ENCODE measurements around the gene SDHC. TPM values are rescaled to one million over a fixed set of nuclear protein-coding genes. Genes with fewer than 3 reads are reported as not detected.

Gene SDHC
- total RNA-seq, 1 experiment from 2014 or later = 192 TPM

DNA sequence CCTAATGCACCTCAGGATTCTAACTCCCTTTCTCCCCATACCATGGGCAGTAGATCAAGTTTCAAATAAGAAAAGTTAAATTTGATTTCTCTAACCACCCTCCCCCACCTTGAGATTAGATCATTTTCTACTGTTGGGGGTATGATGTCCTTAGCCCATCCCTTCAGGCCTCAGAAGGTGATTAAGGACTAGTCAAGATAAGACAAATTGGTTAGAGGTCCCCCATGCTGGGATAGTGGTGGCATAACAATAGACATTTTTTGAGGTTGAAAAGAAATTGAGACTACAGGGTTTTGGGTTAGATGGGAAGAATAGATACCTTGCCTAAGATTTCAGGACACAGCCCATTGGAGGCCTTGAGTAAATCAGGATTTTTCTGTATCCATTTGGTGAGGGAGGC is 51.0 kb downstream of the SDHC start:
- no peak overlapping the region for H3K4me2 ChIP-seq (ENCODE audit: low read length)
- intact Hi-C loops (cut with micrococcal nuclease) = no loop called here
- no peaks in the 10 kb centered on the region for H3K79me2 ChIP-seq (ENCODE audit: insufficient read depth, low read length)
- BruUV-seq (replicated peaks) = no TSS peak
- H3K4me3 ChIP-seq (replicated peaks in 1 of 2; ENCODE audit: low read depth in 1 of 2, low read length in 2 of 2) = no peak overlapping the region
- no peak overlapping the region for H2AFZ ChIP-seq (ENCODE audit: low read depth, low read length, poor library complexity, severe bottlenecking)
- H3K27me3 ChIP-seq (ENCODE audit: insufficient read depth, low read length) = no peaks in the 10 kb centered on the region
- H3K9me3 ChIP-seq (ENCODE audit: control insufficient read depth in 1 of 2, insufficient read depth in 1 of 2, low read depth in 1 of 2, low read length in 2 of 2) = no peaks in the 10 kb centered on the region
- TF ChIP-seq EGR1 (IDR thresholded peaks at IDR 0.05; ENCODE audit: low read depth) (no peak), JUND (IDR thresholded peaks at IDR 0.05) (no peak), SRF (IDR thresholded peaks at IDR 0.05; ENCODE audit: low read depth) (no peak), ATF3 (IDR thresholded peaks at IDR 0.05) (no peak), CTCF (IDR thresholded peaks at IDR 0.05 in 2 of 3, conservative IDR thresholded peaks at IDR 0.05 in 1 of 3; ENCODE audit: borderline replicate concordance in 1 of 3, insufficient read depth in 1 of 3, low read depth in 2 of 3, low read length in 2 of 3) (no peak), FOSL1 (IDR thresholded peaks at IDR 0.05; ENCODE audit: low read depth) (no peak), RAD21 (IDR thresholded peaks at IDR 0.05; ENCODE audit: low read depth) (no peak), EZH2 (IDR thresholded peaks at IDR 0.05) (no peak), SP1 (IDR thresholded peaks at IDR 0.05; ENCODE audit: low read depth) (no peak), ZNF274 (IDR thresholded peaks at IDR 0.05; ENCODE audit: low read depth, low read length) (no peak), ELF1 (IDR thresholded peaks at IDR 0.05; ENCODE audit: borderline replicate concordance, low read depth) (no peak), SIN3A (IDR thresholded peaks at IDR 0.05; ENCODE audit: low read depth) (no peak), ZFX (IDR thresholded peaks at IDR 0.05) (no peak)
- TF ChIP-seq, protein P1, sequence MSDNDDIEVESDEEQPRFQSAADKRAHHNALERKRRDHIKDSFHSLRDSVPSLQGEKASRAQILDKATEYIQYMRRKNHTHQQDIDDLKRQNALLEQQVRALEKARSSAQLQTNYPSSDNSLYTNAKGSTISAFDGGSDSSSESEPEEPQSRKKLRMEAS (IDR thresholded peaks at IDR 0.05) = no peak
- peaks cover 2 to 4% of the 10 kb centered on the region in 2 experiments; a peak in 3 of 4 replicates for H3K4me1 ChIP-seq (ENCODE audit: control insufficient read depth in 1 of 2, insufficient read depth in 2 of 2, low read length in 2 of 2)
- POLR2A ChIA-PET = no interaction called here
- CTCF ChIA-PET = no interaction called here
- no peak for ATAC-seq
- H3K36me3 ChIP-seq (ENCODE audit: control insufficient read depth in 1 of 2, insufficient read depth in 2 of 2, low read length in 2 of 2) = peaks cover 8 to 13% of the 10 kb centered on the region in 2 experiments; a peak in 3 of 4 replicates
- H3K9ac ChIP-seq (ENCODE audit: low read length) = no peak overlapping the region
- no peaks in the 10 kb centered on the region for H3K9me2 ChIP-seq (ENCODE audit: insufficient read depth)
- RAD21 ChIA-PET (ENCODE audit: low non-redundant PET in 1 of 2, low total read pairs in 2 of 2, uncharacterized antibody in 2 of 2, unreplicated experiment in 2 of 2) = no interaction called here
- DNase-seq (ENCODE audit: low read depth, low spot score) = no peak
- H3K27ac ChIP-seq (ENCODE audit: low read depth, low read length) = no peak overlapping the region
- no peaks in the 10 kb centered on the region for H4K20me1 ChIP-seq (ENCODE audit: insufficient read depth)

Measured in HCT116 (cell line).